ENCODE results near the gene RLBP1.

Gene RLBP1

DNA sequence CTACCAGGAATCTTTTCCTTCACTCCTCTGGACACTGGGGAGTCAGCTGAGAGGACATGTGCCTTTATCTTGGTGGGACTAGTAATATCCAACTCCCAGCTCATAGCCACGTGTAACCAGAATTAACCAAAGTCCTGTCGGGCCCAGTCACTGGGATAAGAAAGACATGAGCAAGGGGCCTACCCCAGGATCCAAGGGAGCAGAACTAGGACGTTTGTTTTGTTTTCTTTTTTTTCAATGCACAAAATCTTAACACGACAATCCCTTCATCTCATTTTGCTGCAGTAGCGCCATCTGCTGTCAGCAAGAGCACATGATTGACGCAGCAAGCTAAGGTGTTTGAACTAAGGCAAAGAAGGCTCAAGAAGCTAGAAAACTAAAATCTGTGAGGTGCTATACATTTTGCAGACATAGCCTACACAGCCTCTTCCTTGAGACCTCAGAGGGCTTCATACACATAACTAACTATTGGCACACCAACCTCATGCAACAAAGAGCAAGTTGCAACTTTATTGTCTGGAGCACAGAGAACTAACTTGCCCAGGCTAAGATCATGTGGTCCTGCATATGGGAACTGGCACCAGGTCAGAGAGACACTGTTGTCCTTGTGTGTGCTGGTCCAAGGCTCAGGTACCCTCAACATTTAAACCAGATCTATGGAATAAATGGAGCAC is 43.6 kb downstream of the RLBP1 start:
- DNase-seq: peak; percentile 65

DNA sequence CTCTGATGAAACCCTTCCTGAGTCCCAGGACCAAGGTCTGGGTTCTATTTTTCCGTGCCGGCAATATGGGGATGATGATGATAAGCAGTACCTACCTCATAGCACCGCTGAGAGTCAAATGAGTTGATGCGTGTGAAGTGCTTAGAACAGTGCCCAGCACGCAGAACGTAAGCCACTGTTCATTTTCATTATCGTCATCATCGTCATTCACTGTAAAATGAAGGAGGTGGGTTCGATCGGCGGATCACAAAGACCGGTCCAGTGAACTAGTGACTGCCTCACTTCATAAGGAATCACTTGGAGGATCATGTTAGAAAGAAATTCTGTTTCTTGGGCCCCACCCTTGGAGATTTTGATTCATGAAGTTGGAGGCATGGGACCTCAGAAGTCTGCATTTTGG is 44.3 kb downstream of the RLBP1 start:
- no peak for DNase-seq

DNA sequence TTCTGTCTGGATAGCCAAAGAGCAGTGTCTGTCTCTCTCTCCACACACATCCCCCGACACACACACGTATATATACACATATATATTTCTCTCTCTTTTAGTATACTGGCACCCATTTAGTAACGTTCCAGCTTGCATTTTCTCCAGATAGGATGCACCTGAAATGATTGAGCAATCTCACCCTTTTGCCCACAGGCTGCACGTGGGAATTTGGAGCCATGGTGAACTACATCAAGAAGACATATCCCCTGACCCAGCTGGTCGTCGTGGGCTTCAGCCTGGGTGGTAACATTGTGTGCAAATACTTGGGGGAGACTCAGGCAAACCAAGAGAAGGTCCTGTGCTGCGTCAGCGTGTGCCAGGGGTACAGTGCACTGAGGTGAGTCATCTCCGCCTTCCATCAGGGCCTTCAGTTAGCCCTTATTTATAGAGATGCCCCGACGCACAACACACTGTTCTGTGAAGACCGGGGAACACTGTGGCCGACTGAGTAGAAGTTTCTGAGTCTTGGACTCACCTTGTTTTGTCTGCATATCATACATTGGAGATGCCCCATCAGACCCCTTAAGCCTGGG is 45.7 kb downstream of the RLBP1 start:
- DNase-seq: no peak

DNA sequence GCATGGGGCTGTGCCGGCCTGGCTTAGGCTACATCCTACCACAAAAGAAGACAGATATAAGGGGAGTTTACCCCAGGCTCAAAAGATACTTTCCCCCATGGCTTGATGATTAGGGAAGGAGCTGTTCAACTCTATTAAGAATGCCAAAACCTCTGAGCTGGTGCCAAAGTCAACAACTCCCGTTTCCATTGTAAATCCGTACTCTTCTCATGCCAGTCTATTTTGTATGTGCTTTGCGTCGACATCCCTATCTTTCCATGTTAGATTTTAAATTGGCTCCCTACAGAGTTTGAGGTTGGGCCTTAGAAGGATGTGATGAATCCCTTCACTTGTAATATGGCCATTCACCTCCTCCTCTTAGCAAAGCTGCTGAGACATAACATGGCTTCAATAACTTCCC is 46.9 kb downstream of the RLBP1 start:
- no peak for DNase-seq

DNA sequence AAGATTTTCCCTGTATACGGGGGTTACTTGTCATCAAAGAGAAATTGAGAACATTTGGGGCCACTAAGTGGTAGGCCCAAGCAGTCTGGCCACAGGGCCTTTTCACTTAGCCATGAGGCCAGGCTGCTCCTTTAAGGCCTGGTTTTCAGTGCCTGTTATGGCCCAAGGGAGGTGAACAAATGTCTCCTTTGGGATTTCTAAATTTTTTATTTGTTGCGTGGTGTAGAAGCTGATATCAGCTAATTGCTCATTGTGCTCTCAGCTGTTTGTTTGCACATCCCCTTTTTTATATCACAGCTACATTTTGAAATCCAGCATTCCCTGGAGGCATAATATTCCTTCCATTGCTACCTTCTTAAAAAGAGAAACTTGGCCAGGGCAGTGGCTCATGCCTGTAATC is 48.5 kb downstream of the RLBP1 start:
- DNase-seq: no peak

DNA sequence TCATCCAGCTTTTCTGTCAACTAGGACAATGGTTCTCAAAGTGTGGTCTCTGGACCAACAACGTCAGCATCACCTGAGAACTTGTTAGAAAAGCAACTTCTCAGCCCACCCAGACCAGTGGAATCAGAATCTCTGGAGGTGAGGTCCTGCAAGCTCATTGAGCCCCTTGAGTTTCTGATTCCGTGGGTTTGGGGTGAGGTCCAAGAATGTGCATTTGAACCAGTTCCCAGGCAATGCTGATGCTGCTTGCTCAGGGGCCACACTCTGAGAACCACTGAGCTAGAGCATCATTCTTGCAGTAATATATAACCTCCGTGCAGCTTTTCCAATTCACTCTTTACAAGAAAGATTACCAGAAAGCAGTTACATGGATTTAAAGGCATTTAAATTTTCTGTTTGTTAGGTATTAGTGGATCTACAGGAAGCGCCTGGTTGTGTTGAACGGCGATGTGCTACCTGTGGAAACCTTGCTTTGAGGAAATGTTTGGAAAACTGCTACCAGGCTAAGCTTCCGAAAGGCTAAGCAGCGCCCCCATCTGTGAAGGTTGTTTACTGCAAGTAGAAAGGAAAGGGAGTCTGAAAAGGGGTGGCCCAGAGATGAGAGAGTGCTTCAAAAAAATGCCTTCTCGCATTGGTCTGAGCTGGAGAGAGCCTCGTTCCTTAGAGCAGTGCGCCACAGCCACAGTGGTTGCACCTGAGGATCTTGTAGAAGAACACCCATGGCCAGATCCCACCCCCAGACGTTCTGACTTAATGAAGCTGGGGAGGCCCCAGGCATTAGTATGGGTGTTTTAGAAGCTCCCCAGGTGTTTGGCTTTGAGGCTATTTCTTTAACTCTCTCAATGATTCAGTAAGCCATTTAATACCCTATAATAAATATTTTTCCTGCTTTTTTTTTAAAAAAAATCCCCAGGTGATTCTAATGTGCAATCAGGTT is 50.0 kb downstream of the RLBP1 start:
- peak; percentile 26 for DNase-seq

DNA sequence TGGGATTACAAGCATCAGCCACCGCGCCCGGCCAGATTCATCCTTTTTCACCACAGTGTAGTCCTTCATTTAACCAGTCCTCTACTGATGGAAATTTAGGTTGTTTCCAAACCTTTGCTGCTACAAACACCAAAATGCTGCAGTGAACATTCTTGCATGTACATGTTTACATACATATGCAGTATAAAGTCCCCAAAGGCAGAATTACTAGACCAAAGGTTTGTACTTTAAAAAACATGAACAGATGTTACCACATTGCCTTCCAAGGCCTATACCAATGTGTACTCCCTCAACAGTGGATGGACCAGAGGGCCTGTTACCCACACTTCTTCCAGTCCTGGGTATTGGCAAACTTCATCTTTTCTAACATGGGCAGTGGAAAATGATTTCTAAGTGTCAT is 51.0 kb downstream of the RLBP1 start:
- no peak for DNase-seq

DNA sequence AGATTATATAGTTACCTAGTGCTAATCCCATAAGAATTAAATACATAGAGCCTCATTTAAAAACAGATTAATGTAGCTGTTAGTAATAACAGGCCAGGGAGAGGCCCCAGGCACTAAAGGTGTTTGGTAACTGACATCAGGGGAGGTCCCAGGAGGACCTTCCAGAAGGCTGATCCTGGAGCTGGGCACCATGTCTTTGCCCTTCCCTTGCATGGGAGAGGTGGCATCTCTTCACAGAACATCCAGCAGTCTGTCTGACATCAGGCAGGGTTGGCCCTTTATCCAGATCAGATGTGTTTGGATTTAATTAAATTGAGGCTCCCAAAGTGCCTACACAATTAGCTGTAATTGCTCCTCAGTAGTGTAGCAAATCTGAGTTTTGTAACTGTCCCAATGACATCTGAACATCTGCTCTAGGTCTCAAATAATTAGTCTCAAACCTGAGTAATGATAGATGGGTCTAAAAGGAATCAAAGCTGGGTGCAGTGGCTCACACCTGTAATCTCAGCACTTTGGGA is 53.0 kb downstream of the RLBP1 start:
- no peak for DNase-seq

DNA sequence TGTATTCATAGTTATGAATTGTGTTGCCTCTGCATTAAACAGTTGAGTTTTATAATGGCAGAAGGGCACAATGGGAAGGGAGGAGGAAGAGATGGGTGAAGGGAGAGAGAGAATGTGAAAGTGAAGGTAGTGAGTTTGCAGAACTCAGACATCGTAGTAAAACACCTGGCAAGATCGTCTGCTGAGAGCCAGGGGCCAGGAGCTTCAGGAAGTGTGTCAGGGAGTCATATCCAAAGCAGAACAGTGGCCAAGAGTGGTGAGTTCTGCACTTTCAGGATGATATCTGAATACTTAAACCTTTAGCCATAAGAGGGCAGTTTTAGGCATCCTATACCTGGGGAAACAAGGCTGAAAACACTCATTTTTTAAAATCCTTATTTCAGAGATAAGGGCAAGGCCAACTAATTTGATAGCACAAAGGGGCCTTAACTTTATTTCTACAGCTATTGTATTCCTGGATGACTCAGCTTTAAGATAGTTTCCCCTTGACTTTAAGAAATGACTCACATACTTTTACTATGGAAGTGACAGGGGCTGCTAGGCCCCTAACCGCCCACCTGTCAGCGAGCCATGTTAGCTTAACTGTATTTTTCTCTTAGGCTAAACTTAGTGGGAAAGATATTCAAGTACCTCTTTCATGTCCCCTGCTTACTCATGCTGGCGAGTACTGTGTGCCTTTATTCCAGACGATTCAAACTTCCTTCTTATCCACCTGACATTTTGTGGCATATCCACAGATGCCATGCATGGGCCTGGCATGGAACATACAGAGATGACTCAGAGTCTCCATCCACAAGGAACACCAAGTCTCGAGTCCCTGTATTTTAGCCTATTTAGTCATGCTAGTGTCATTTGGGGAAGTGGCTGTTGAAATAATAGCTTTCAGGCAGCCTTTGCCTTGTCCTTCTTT is 53.9 kb downstream of the RLBP1 start:
- peak; percentile 74 for DNase-seq

DNA sequence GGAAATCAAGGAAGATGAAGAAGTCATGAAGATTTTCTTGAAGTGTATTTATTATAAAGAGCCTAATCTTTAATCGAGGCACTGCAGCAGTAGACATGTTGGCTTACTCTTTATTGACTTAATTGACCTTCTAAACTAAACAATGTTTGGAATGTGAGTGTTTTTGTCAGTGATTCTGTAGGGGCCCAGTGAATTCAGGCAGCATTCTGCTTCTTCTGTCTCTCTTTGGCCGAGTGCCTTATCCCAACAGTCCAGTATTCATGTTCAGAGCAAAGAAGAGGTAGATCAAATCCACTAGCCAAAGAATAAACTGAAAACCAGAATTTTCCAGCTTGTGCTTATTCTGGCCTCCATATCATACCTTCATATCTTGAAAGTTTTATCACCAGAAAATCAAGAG is 55.7 kb downstream of the RLBP1 start:
- no peak for DNase-seq

DNA sequence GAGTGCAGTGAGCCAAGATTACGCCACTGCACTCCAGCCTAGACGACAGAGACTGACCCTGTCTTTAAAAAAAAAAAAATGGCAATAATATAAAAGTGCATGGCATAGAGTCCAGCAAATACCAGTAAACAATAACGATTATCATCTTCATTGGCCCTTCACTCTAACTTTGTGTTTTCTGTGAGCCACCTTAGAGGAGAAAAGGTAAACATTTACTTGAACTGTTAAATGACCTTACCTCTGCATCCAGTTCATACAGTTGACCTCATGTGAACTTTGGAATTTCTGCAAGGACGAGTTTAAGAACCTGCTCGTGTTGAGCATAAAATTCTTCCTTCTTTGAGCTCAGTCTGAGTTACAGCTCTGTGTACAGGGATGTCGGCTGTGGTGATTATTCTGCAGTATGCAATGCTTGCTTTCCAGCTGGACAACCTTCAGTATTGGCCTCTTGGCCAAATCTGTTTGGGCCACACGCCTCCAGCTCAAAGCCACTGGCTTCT is 56.6 kb downstream of the RLBP1 start:
- DNase-seq: no peak

DNA sequence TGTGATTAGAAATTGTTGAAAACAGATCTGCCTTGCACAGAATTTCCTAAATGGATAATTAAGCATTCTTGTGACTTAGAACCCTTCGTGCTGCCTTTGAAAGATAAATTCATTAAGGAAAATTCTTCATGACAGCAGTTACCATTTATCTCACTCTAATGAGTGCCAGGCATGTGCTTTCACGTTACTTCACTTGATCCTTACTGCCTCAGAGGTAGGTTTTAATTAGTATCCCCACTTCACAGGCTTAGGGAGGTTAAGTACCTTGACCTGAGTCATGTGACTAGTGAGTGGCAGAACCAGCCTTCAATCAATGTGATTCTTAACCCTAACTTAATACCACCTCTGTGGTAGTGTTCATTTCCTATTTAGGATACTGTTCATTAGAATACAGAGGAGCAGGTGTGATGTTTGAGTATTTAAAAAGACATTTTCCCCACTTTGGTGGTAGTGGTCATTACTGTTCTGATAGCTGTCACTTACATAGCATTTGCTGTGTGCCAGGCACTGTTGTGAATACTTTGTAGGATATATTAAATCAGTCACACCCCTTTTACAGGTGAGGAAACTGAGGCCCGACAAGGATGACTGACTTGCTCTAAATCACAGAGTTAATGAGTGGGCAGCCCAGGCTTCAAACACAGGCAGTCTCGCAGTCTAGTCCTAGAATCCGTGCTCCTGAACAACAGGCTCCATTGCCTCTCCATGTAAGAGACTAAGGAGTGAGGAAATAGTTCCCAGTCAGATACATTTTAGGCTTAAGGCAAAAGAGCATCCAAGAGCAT is 57.9 kb downstream of the RLBP1 start:
- DNase-seq: no peak

DNA sequence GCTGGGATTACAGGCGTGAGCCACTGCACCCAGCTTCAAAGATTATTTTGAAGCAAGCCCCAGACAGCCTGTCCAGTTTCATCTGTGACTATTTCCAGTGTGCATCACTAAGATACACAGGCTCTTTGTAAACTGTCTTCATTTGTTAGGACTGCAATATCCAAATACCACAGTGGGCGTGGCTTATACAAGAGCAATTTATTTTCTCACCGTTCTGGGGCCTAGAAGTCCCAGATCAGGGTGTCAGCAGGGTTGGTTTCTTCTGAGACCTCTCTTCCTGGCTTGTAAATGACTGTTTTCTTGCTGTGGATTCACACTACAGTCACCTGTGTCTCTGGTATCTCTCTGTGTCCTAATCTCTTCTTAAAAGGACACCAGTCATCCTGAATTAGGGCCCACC is 59.7 kb downstream of the RLBP1 start:
- DNase-seq: no peak

Measured in stimulated activated CD4-positive, alpha-beta T cell treated with anti-CD3 and anti-CD28 coated beads, Interleukin-4, amount 100 ng/mL, for 1 hour (primary cell).